T-cell (primary cell): Measurements from ENCODE around the gene SEMA3D. TPM values are rescaled to one million over a fixed set of nuclear protein-coding genes. Genes with fewer than 3 reads are reported as not detected.

ENCODE experiments used
- ATAC-seq, 4 experiments: fragments of 200-7000 bp in 3 of 4; fragments of 150-1000 bp in 1 of 4; cut with Tn5 transposase; replicated peaks in 1 of 4; 1 replicate in 3 of 4; 2 replicates in 1 of 4; pipeline ENCODE4 v1.10.0; 2021; ENCODE audit warnings: moderate library complexity in 3 of 4, mild to moderate bottlenecking in 2 of 4, moderate number of reproducible peaks in 1 of 4
- CTCF ChIA-PET, 2 donors: fragments of 300-600 bp; sonication (Branson Sonifier 250); formaldehyde crosslinking; loops; one replicate each; lab custom pipeline; 2022; ENCODE audit warnings: antibody characterized with exemption in 2 of 2; lab: Charles Lee
- POLR2A ChIA-PET, 2 donors: fragments of 300-600 bp; sonication (Branson Sonifier 250); formaldehyde crosslinking; loops; one replicate each; lab custom pipeline; 2022; ENCODE audit warnings: antibody characterized with exemption in 2 of 2; lab: Charles Lee
- DNase-seq, 35 experiments: peaks; one replicate each; pipeline versions ENCODE4 v3.0.0 to v3.0.0-alpha.2; 2013 to 2023
- H3K27ac ChIP-seq: one replicate; pipeline ENCODE4 v1.5.1; 2013; ENCODE audit warnings: low read length
- H3K27me3 ChIP-seq, 2 experiments: replicated peaks in 1 of 2; 1 replicate in 1 of 2; 2 replicates in 1 of 2; pipeline versions ENCODE4 v1.6.1 to v1.7.0; 2013; ENCODE audit warnings: low read length in 1 of 2, mixed read lengths in 1 of 2; ENCODE audit not compliant: control insufficient read depth in 2 of 2, insufficient read depth in 2 of 2; ENCODE audit errors: extremely low read depth in 1 of 2
- H3K36me3 ChIP-seq, 2 donors: 1 replicate in 1 of 2; 2 replicates in 1 of 2; pipeline versions ENCODE4 v1.6.1 to v1.7.0; 2013; ENCODE audit warnings: low read length in 1 of 2; ENCODE audit not compliant: control insufficient read depth in 2 of 2, insufficient read depth in 1 of 2; ENCODE audit errors: extremely low read depth in 1 of 2
- H3K4me1 ChIP-seq, 2 experiments: 1 replicate in 1 of 2; 2 replicates in 1 of 2; pipeline versions ENCODE4 v1.6.1 to v1.7.0; 2013; ENCODE audit warnings: low read length in 2 of 2, mixed read lengths in 1 of 2; ENCODE audit not compliant: insufficient read depth in 2 of 2, control insufficient read depth in 1 of 2; ENCODE audit errors: extremely low read depth in 1 of 2
- H3K4me3 ChIP-seq, 2 donors: 1 replicate in 1 of 2; 2 replicates in 1 of 2; pipeline versions ENCODE4 v1.5.1 to v1.7.0; 2013; ENCODE audit warnings: mild to moderate bottlenecking in 2 of 2, low read length in 1 of 2, moderate library complexity in 1 of 2; ENCODE audit not compliant: control insufficient read depth in 1 of 2; ENCODE audit errors: extremely low read depth in 1 of 2
- H3K9me3 ChIP-seq: 2 replicates; pipeline ENCODE4 v1.7.0; 2013
- H3K27ac Mint-ChIP-seq, 2 donors: one replicate each; pipeline ENCODE4 v1.8.0; 2020 to 2021; ENCODE audit warnings: mild to moderate bottlenecking in 2 of 2, mixed read lengths in 2 of 2
- H3K27me3 Mint-ChIP-seq, 2 donors: one replicate each; pipeline ENCODE4 v1.8.0; 2021 to 2022; ENCODE audit warnings: mixed read lengths in 2 of 2
- H3K36me3 Mint-ChIP-seq: one replicate; pipeline ENCODE4 v1.8.0; 2021; ENCODE audit warnings: mixed read lengths
- H3K4me1 Mint-ChIP-seq, 3 donors: one replicate each; pipeline ENCODE4 v1.8.0; 2020 to 2022; ENCODE audit warnings: mixed read lengths in 3 of 3, mild to moderate bottlenecking in 1 of 3
- H3K4me3 Mint-ChIP-seq, 3 donors: one replicate each; pipeline ENCODE4 v1.8.0; 2020 to 2022; ENCODE audit warnings: mild to moderate bottlenecking in 3 of 3, mixed read lengths in 3 of 3, moderate library complexity in 3 of 3
- H3K9me3 Mint-ChIP-seq, 3 donors: one replicate each; pipeline ENCODE4 v1.8.0; 2020 to 2022; ENCODE audit warnings: mixed read lengths in 3 of 3
- WGBS: methylation state at CpG from one replicate; pipeline ENCODE4 v1.1.5; 2013; ENCODE audit warnings: missing lambda C conversion rate; ENCODE audit not compliant: insufficient coverage; 5-methylcytosine and 5-hydroxymethylcytosine counted together
- total RNA-seq, 35 experiments: library from RNA in 6 of 35; stranded (reverse) in 6 of 35; fragments of 120-200 nt in 1 of 35; gene quantifications; one replicate each; pipeline versions ENCODE4 v1.2.1 to v1.2.4 and lab custom pipeline; 2013 to 2026

SEMA3D gene
- total RNA-seq, 5 donors from 2014 or later (not counting 1 experiment from before 2014, with no cell fraction given), result 0.29 TPM; not detected in 4

GRCh38 chr7:85224171-85224570, 37.3 kb upstream of the SEMA3D start:
- H3K4me3 ChIP-seq, result no peak overlapping the region
- no peaks in the 10 kb centered on the region for H3K4me1 ChIP-seq
- Mint-ChIP-seq H3K9me3 (peaks cover 0 to 4% (median 2%) of the 10 kb centered on the region in 3 donors), H3K4me3 (no peak overlapping the region), H3K27ac (no peak overlapping the region), H3K27me3 (no peaks in the 10 kb centered on the region), H3K36me3 (no peaks in the 10 kb centered on the region), H3K4me1 (no peaks in the 10 kb centered on the region)
- DNase-seq, result no peak
- no peak overlapping the region for H3K27ac ChIP-seq
- no peaks in the 10 kb centered on the region for H3K36me3 ChIP-seq
- ChIA-PET POLR2A (no interaction called here), CTCF (no interaction called here)
- no peak for ATAC-seq
- no peaks in the 10 kb centered on the region for H3K27me3 ChIP-seq
- no CpG with 5 or more reads among the region's 3 CpGs for WGBS
- H3K9me3 ChIP-seq, result no peaks in the 10 kb centered on the region

GRCh38 chr7:85222522-85222921, 35.7 kb upstream of the SEMA3D start:
- H3K4me3 Mint-ChIP-seq, result no peak overlapping the region
- WGBS, result 100% methylated on average over 1 of the region's 4 CpGs
- no peak overlapping the region for H3K27ac ChIP-seq
- ATAC-seq (no peak), DNase-seq (no peak)
- ChIA-PET CTCF (no interaction called here), POLR2A (no interaction called here)
- H3K4me3 ChIP-seq, result no peak overlapping the region
- H3K27me3 Mint-ChIP-seq, result no peaks in the 10 kb centered on the region
- no peak overlapping the region for H3K27ac Mint-ChIP-seq
- no peaks in the 10 kb centered on the region for H3K9me3 ChIP-seq
- H3K9me3 Mint-ChIP-seq, result peaks cover 0 to 4% (median 2%) of the 10 kb centered on the region in 3 donors
- H3K36me3 Mint-ChIP-seq, result no peaks in the 10 kb centered on the region
- no peaks in the 10 kb centered on the region for H3K4me1 ChIP-seq
- no peaks in the 10 kb centered on the region for H3K4me1 Mint-ChIP-seq
- H3K27me3 ChIP-seq, result no peaks in the 10 kb centered on the region
- no peaks in the 10 kb centered on the region for H3K36me3 ChIP-seq

- Mint-ChIP-seq H3K9me3 (peaks cover 2 to 4% (median 4%) of the 10 kb centered on the region in 3 donors), H3K4me3 (no peak overlapping the region), H3K4me1 (no peaks in the 10 kb centered on the region), H3K36me3 (no peaks in the 10 kb centered on the region), H3K27me3 (no peaks in the 10 kb centered on the region), H3K27ac (no peak overlapping the region)
- DNase-seq, result no peak
- H3K36me3 ChIP-seq, result no peaks in the 10 kb centered on the region
- POLR2A ChIA-PET, result no interaction called here
- no peak for ATAC-seq
- no peaks in the 10 kb centered on the region for H3K4me1 ChIP-seq
- H3K27me3 ChIP-seq, result no peaks in the 10 kb centered on the region
- no peaks in the 10 kb centered on the region for H3K9me3 ChIP-seq
- CTCF ChIA-PET, result no interaction called here
- H3K4me3 ChIP-seq, result no peak overlapping the region
- H3K27ac ChIP-seq, result no peak overlapping the region
These were observed 34.9 kb upstream of the SEMA3D start for GRCh38 chr7:85221796-85222195.

- no peak for DNase-seq
- Mint-ChIP-seq H3K9me3 (peaks cover 2 to 4% (median 4%) of the 10 kb centered on the region in 3 donors), H3K27ac (no peak overlapping the region), H3K27me3 (no peaks in the 10 kb centered on the region), H3K4me3 (no peak overlapping the region), H3K36me3 (no peaks in the 10 kb centered on the region), H3K4me1 (no peaks in the 10 kb centered on the region)
- no peaks in the 10 kb centered on the region for H3K27me3 ChIP-seq
- ATAC-seq, result no peak
- no peaks in the 10 kb centered on the region for H3K9me3 ChIP-seq
- no peaks in the 10 kb centered on the region for H3K36me3 ChIP-seq
- H3K4me3 ChIP-seq, result no peak overlapping the region
- H3K27ac ChIP-seq, result no peak overlapping the region
- no peaks in the 10 kb centered on the region for H3K4me1 ChIP-seq
- ChIA-PET CTCF (no interaction called here), POLR2A (no interaction called here)
These were observed 33.8 kb upstream of the SEMA3D start for GRCh38 chr7:85220651-85221050.

- no peaks in the 10 kb centered on the region for H3K27me3 ChIP-seq
- no peaks in the 10 kb centered on the region for H3K36me3 ChIP-seq
- H3K9me3 Mint-ChIP-seq, result peaks cover 0 to 4% (median 4%) of the 10 kb centered on the region in 3 donors
- H3K27me3 Mint-ChIP-seq, result no peaks in the 10 kb centered on the region
- no peak overlapping the region for H3K4me3 Mint-ChIP-seq
- ATAC-seq (no peak), DNase-seq (no peak)
- H3K4me1 Mint-ChIP-seq, result no peaks in the 10 kb centered on the region
- no peak overlapping the region for H3K27ac Mint-ChIP-seq
- no peaks in the 10 kb centered on the region for H3K36me3 Mint-ChIP-seq
- WGBS, result no CpG with 5 or more reads among the region's 2 CpGs
- H3K4me3 ChIP-seq, result no peak overlapping the region
- ChIA-PET CTCF (no interaction called here), POLR2A (no interaction called here)
- H3K4me1 ChIP-seq, result no peaks in the 10 kb centered on the region
- H3K9me3 ChIP-seq, result no peaks in the 10 kb centered on the region
- no peak overlapping the region for H3K27ac ChIP-seq
These were observed 33.2 kb upstream of the SEMA3D start for GRCh38 chr7:85220023-85220422.

GRCh38 chr7:85217085-85217484, 30.2 kb upstream of the SEMA3D start:
- ChIA-PET CTCF (no interaction called here), POLR2A (no interaction called here)
- DNase-seq (no peak), ATAC-seq (no peak)
- H3K9me3 ChIP-seq, result no peaks in the 10 kb centered on the region
- no peaks in the 10 kb centered on the region for H3K36me3 Mint-ChIP-seq
- H3K4me1 Mint-ChIP-seq, result no peaks in the 10 kb centered on the region
- no CpG with 5 or more reads among the region's 2 CpGs for WGBS
- no peaks in the 10 kb centered on the region for H3K27me3 ChIP-seq
- no peaks in the 10 kb centered on the region for H3K36me3 ChIP-seq
- no peak overlapping the region for H3K4me3 ChIP-seq
- no peak overlapping the region for H3K27ac ChIP-seq
- peaks cover 0 to 7% (median 4%) of the 10 kb centered on the region in 3 donors for H3K9me3 Mint-ChIP-seq
- H3K4me3 Mint-ChIP-seq, result no peak overlapping the region
- H3K27ac Mint-ChIP-seq, result no peak overlapping the region
- H3K27me3 Mint-ChIP-seq, result no peaks in the 10 kb centered on the region
- no peaks in the 10 kb centered on the region for H3K4me1 ChIP-seq

- Histone ChIP-seq H3K4me3 (no peak overlapping the region), H3K36me3 (no peaks in the 10 kb centered on the region), H3K27me3 (no peaks in the 10 kb centered on the region), H3K4me1 (no peaks in the 10 kb centered on the region), H3K27ac (no peak overlapping the region), H3K9me3 (no peaks in the 10 kb centered on the region)
- ATAC-seq (no peak), DNase-seq (no peak)
- H3K9me3 Mint-ChIP-seq, result peaks cover 0 to 7% (median 0%) of the 10 kb centered on the region in 3 donors
- CTCF ChIA-PET, result no interaction called here
- no peaks in the 10 kb centered on the region for H3K36me3 Mint-ChIP-seq
- no peaks in the 10 kb centered on the region for H3K4me1 Mint-ChIP-seq
- no CpG with 5 or more reads among the region's 1 CpG for WGBS
- POLR2A ChIA-PET, result no interaction called here
- no peak overlapping the region for H3K27ac Mint-ChIP-seq
- no peak overlapping the region for H3K4me3 Mint-ChIP-seq
- H3K27me3 Mint-ChIP-seq, result no peaks in the 10 kb centered on the region
These were observed 28.2 kb upstream of the SEMA3D start for GRCh38 chr7:85215098-85215497.
